IMR-90 (cell line): Measurements from ENCODE around the gene ACP1. TPM values are rescaled to one million over a fixed set of nuclear protein-coding genes. Genes with fewer than 3 reads are reported as not detected.

Experiments
- ATAC-seq: fragments of 200-7000 bp; cut with Tn5 transposase; 2 replicates; pipeline ENCODE4 v1.9.1; 2020; ENCODE audit warnings: low read depth, mild to moderate bottlenecking, moderate library complexity
- BruUV-seq: library from RNA; stranded (reverse); fragments of 400-500 nt; replicated peaks from 2 replicates; lab custom pipeline; 2021; lab: Mats Ljungman, UMichigan
- CTCF ChIA-PET: fragments of 300-600 bp; formaldehyde crosslinking; extraction: SDS; loops from one replicate; lab custom pipeline; 2021; ENCODE audit warnings: antibody characterized with exemption; lab: Yijun Ruan, JAX
- POLR2A ChIA-PET: fragments of 300-600 bp; sonication (Branson Sonifier 250); formaldehyde crosslinking; loops from one replicate; lab custom pipeline; 2022; ENCODE audit warnings: antibody characterized with exemption; ENCODE audit not compliant: unreplicated experiment; lab: Charles Lee
- DNase-seq: peaks from one replicate; pipeline ENCODE4 v3.0.0; 2013
- H2AFZ ChIP-seq: replicated peaks from 2 replicates; pipeline ENCODE3; 2013; ENCODE audit warnings: low read length, mild to moderate bottlenecking; ENCODE audit not compliant: poor library complexity
- H2AK5ac ChIP-seq: 2 replicates; pipeline ENCODE4 v1.6.1; 2013; ENCODE audit warnings: low read depth, low read length, inconsistent platforms
- H2AK9ac ChIP-seq: replicated peaks from 2 replicates; pipeline ENCODE3; 2013; ENCODE audit warnings: mild to moderate bottlenecking, low read depth, low read length, moderate library complexity; ENCODE audit not compliant: poor library complexity
- H2BK120ac ChIP-seq: 2 replicates; pipeline ENCODE4 v1.6.1; 2013; ENCODE audit warnings: low read depth, low read length, inconsistent platforms
- H2BK15ac ChIP-seq: 3 replicates; pipeline ENCODE4 v1.6.1; 2013; ENCODE audit warnings: low read depth, low read length, inconsistent platforms
- H2BK20ac ChIP-seq: 2 replicates; pipeline ENCODE4 v1.6.1; 2013; ENCODE audit warnings: low read depth, mild to moderate bottlenecking, inconsistent platforms, low read length, moderate library complexity
- H2BK5ac ChIP-seq: 2 replicates; pipeline ENCODE4 v1.6.1; 2013; ENCODE audit warnings: mild to moderate bottlenecking, low read depth, low read length, inconsistent platforms; ENCODE audit not compliant: poor library complexity, severe bottlenecking
- H3K14ac ChIP-seq: replicated peaks from 2 replicates; pipeline ENCODE4 v1.6.1; 2013; ENCODE audit warnings: low read depth, low read length, inconsistent platforms
- H3K18ac ChIP-seq: 2 replicates; pipeline ENCODE4 v1.6.1; 2013; ENCODE audit warnings: low read depth, low read length, control low read depth
- H3K23ac ChIP-seq: 2 replicates; pipeline ENCODE4 v1.6.1; 2013; ENCODE audit warnings: low read depth, low read length, inconsistent platforms
- H3K27ac ChIP-seq: 2 replicates; pipeline ENCODE4 v1.5.1; 2013; ENCODE audit warnings: mild to moderate bottlenecking, control low read depth, low read length; ENCODE audit not compliant: insufficient read depth
- H3K27me3 ChIP-seq: 2 replicates; pipeline ENCODE4 v1.6.1; 2013; ENCODE audit warnings: low read length; ENCODE audit not compliant: control insufficient read depth, insufficient read depth
- H3K36me3 ChIP-seq: 2 replicates; pipeline ENCODE4 v1.6.1; 2013; ENCODE audit warnings: low read length, mixed read lengths; ENCODE audit not compliant: control insufficient read depth, insufficient read depth
- H3K4ac ChIP-seq: 2 replicates; pipeline ENCODE4 v1.6.1; 2013; ENCODE audit warnings: low read depth, low read length, inconsistent platforms
- H3K4me1 ChIP-seq: 2 replicates; pipeline ENCODE4 v1.6.1; 2013; ENCODE audit warnings: low read length, mixed read lengths; ENCODE audit not compliant: control insufficient read depth, insufficient read depth
- H3K4me2 ChIP-seq: 2 replicates; pipeline ENCODE4 v1.6.1; 2013; ENCODE audit warnings: low read depth, mild to moderate bottlenecking, control low read depth, low read length, moderate library complexity
- H3K4me3 ChIP-seq: 2 replicates; pipeline ENCODE4 v1.5.1; 2013; ENCODE audit warnings: low read depth, mild to moderate bottlenecking, control low read depth, low read length, moderate library complexity; ENCODE audit not compliant: insufficient read depth
- H3K56ac ChIP-seq: 2 replicates; pipeline ENCODE4 v1.6.1; 2013; ENCODE audit warnings: low read length, inconsistent platforms; ENCODE audit not compliant: insufficient read depth; ENCODE audit errors: extremely low read depth
- H3K79me1 ChIP-seq, 2 experiments: 2 replicates each; pipeline ENCODE4 v1.6.1; 2013; ENCODE audit warnings: low read length in 2 of 2, inconsistent platforms in 1 of 2, low read depth in 1 of 2
- H3K9ac ChIP-seq: 2 replicates; pipeline ENCODE4 v1.6.1; 2013; ENCODE audit warnings: low read depth, low read length, control low read depth
- H3K9me1 ChIP-seq: 2 replicates; pipeline ENCODE4 v1.6.1; 2013; ENCODE audit warnings: low read length, inconsistent platforms; ENCODE audit not compliant: insufficient read depth
- H3K9me3 ChIP-seq: 2 replicates; pipeline ENCODE4 v1.6.1; 2013; ENCODE audit warnings: low read length; ENCODE audit not compliant: control insufficient read depth, insufficient read depth
- H4K20me1 ChIP-seq: 2 replicates; pipeline ENCODE4 v1.6.1; 2013; ENCODE audit warnings: low read length, inconsistent platforms; ENCODE audit not compliant: insufficient read depth
- H4K5ac ChIP-seq: 2 replicates; pipeline ENCODE4 v1.6.1; 2013; ENCODE audit warnings: mild to moderate bottlenecking, low read depth, low read length, control low read depth
- H4K8ac ChIP-seq, 2 experiments: 2 replicates each; pipeline ENCODE4 v1.6.1; 2013; ENCODE audit warnings: low read depth in 2 of 2, low read length in 2 of 2, control low read depth in 1 of 2, inconsistent platforms in 1 of 2
- H4K91ac ChIP-seq: 2 replicates; pipeline ENCODE4 v1.6.1; 2013; ENCODE audit warnings: low read depth, low read length, inconsistent platforms; ENCODE audit not compliant: insufficient read depth
- CEBPB ChIP-seq: IDR thresholded peaks from 2 replicates; pipeline ENCODE4 v1.6.1; 2012; ENCODE audit warnings: low read depth, low read length, improper control_type of control experiment
- CHD1 ChIP-seq: IDR thresholded peaks from 2 replicates; pipeline ENCODE4 v1.6.1; 2012; ENCODE audit warnings: low read depth, low read length, improper control_type of control experiment
- FOS ChIP-seq: fragments of 150-350 bp; IDR thresholded peaks from 2 replicates; pipeline ENCODE4 v1.6.1; 2016; ENCODE audit warnings: low read depth, low read length
- MAFK ChIP-seq: IDR thresholded peaks from 2 replicates; pipeline ENCODE4 v1.6.1; 2012; ENCODE audit warnings: low read depth, low read length, improper control_type of control experiment
- MAZ ChIP-seq: IDR thresholded peaks from 2 replicates; pipeline ENCODE4 v1.6.1; 2012; ENCODE audit warnings: low read depth, mild to moderate bottlenecking, low read length, improper control_type of control experiment, moderate library complexity, borderline replicate concordance
- MXI1 ChIP-seq: IDR thresholded peaks from 2 replicates; pipeline ENCODE4 v1.6.1; 2012; ENCODE audit warnings: low read depth, mild to moderate bottlenecking, low read length, moderate library complexity, borderline replicate concordance
- POLR2A ChIP-seq: IDR thresholded peaks from 2 replicates; pipeline ENCODE4 v1.6.1; 2012; ENCODE audit warnings: mild to moderate bottlenecking, low read depth, low read length
- RAD21 ChIP-seq: IDR thresholded peaks from 2 replicates; pipeline ENCODE4 v1.6.1; 2012; ENCODE audit warnings: low read length, improper control_type of control experiment
- RCOR1 ChIP-seq: IDR thresholded peaks from 2 replicates; pipeline ENCODE4 v1.6.1; 2012; ENCODE audit warnings: mild to moderate bottlenecking, low read length, improper control_type of control experiment; ENCODE audit not compliant: insufficient replicate concordance
- SMC3 ChIP-seq: fragments of 150-350 bp; IDR thresholded peaks from 2 replicates; pipeline ENCODE4 v1.6.1; 2016; ENCODE audit warnings: low read depth, mild to moderate bottlenecking, antibody characterized with exemption, low read length, moderate library complexity
- WGBS, 2 experiments: methylation state at CpG; one replicate each; pipeline versions ENCODE4 v1.1.5 to v1.1.7; 2013; ENCODE audit warnings: missing lambda C conversion rate in 2 of 2; ENCODE audit not compliant: insufficient read length in 1 of 2; ENCODE audit errors: extremely low coverage in 2 of 2; 5-methylcytosine and 5-hydroxymethylcytosine counted together
- dilution Hi-C: fragments of 300-500 bp; cut with HindIII; formaldehyde crosslinking; loops from one replicate; pipeline ENCODE4 v1.14.3; 2018; ENCODE audit warnings: low sequenced_read_pairs; ENCODE audit not compliant: unreplicated experiment
- in situ Hi-C: fragments of 300-500 bp; cut with MboI; formaldehyde crosslinking; loops from 3 replicates; pipeline ENCODE4 v1.14.3; 2019; ENCODE audit warnings: low sequenced_read_pairs, inconsistent platforms, mixed read lengths
- intact Hi-C: fragments of 100-400 bp; cut with micrococcal nuclease; formaldehyde crosslinking; loops from 2 replicates; pipeline ENCODE4 v1.10.0; 2022
- polyA plus RNA-seq, 3 experiments: library from polyadenylated mRNA; depleted of rRNA; stranded (reverse); fragments of >200 nt; gene quantifications; 2 replicates each; pipeline ENCODE4 v1.2.3, GENCODE V29; 2012; ENCODE audit warnings: low replicate concordance in 1 of 3
- total RNA-seq: library from RNA; depleted of rRNA; stranded (reverse); fragments of >200 nt; gene quantifications from 2 replicates; pipeline ENCODE4 v1.2.3, GENCODE V29; 2012
- TF ChIP-seq, protein P1 (sequence below): fragments of 150-350 bp; IDR thresholded peaks from 2 replicates; pipeline ENCODE4 v1.6.1; 2016; ENCODE audit warnings: low read depth, mild to moderate bottlenecking, low read length, moderate library complexity, borderline replicate concordance
- TF ChIP-seq, protein P2 (sequence below): fragments of 150-350 bp; IDR thresholded peaks from 2 replicates; pipeline ENCODE4 v1.6.1; 2017; ENCODE audit warnings: mild to moderate bottlenecking, antibody characterized with exemption, low read length, low read depth

The ACP1 gene
- total and polyA plus RNA-seq, 2 of the 4 experiments (the other 2 are of a cell fraction) = 85.7 to 104 TPM

DNA sequence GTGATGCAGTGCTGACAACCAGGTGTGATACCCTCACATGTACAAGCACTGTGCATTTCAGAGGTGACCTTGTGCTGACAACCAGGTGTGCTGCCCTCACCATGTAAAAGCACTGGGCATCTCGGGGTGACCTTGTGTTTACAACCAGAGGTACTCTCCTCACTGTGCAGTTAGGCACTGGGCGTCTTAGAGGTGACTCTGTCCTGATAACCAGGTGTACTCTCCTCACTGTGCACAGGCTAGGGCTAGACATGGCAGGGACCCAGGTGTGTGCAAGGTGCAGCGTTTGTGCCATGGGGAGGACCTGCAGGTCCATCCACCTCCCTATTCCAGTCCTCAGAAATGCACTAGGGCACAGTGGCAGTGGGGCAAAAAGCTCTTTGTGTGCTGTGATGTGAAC lies 31.6 kb downstream of the ACP1 start:
- CTCF ChIA-PET = no interaction called here

More for the DNA sequence above, 31.6 kb downstream of the ACP1 start:
- intact Hi-C loops = no loop called here
- H3K14ac ChIP-seq = no peak overlapping the region
- H3K27me3 ChIP-seq = no peaks in the 10 kb centered on the region; the same call in 1 of the 2 replicates
- dilution Hi-C loops = no loop called here
- no peak overlapping the region for H3K18ac ChIP-seq
- no peaks in the 10 kb centered on the region for H3K4me1 ChIP-seq
- H3K4ac ChIP-seq = no peak overlapping the region
- H3K4me2 ChIP-seq = no peak overlapping the region
- ATAC-seq (no peak), DNase-seq (no peak)
- H3K27ac ChIP-seq = no peak overlapping the region
- H4K8ac ChIP-seq = no peak overlapping the region
- no peaks in the 10 kb centered on the region for H4K20me1 ChIP-seq
- H3K9me3 ChIP-seq = no peaks in the 10 kb centered on the region
- POLR2A ChIA-PET = no interaction called here
- no peak overlapping the region for H3K4me3 ChIP-seq
- H2BK15ac ChIP-seq = no peak overlapping the region
- WGBS, 2 experiments = 33% methylated on average over 1 of the region's 3 CpGs; no CpG with 5 or more reads in 1 of the 2 experiments
- no peak overlapping the region for H3K9ac ChIP-seq
- no peak overlapping the region for H3K56ac ChIP-seq
- no peaks in the 10 kb centered on the region for H3K79me1 ChIP-seq
- H4K5ac ChIP-seq = no peak overlapping the region
- H3K36me3 ChIP-seq = no peaks in the 10 kb centered on the region
- H2BK5ac ChIP-seq = no peak overlapping the region
- H3K23ac ChIP-seq = no peak overlapping the region
- H4K91ac ChIP-seq = no peak overlapping the region
- no peak overlapping the region for H2BK120ac ChIP-seq
- H2AK9ac ChIP-seq = no peak overlapping the region
- in situ Hi-C loops = no loop called here
- BruUV-seq = no TSS peak
- H2AFZ ChIP-seq = no peak overlapping the region
- TF ChIP-seq, protein P1, sequence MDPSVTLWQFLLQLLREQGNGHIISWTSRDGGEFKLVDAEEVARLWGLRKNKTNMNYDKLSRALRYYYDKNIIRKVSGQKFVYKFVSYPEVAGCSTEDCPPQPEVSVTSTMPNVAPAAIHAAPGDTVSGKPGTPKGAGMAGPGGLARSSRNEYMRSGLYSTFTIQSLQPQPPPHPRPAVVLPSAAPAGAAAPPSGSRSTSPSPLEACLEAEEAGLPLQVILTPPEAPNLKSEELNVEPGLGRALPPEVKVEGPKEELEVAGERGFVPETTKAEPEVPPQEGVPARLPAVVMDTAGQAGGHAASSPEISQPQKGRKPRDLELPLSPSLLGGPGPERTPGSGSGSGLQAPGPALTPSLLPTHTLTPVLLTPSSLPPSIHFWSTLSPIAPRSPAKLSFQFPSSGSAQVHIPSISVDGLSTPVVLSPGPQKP = no peak
- TF ChIP-seq MAFK = no peak
- no peak for TF ChIP-seq RAD21
- no peak for TF ChIP-seq RCOR1
- TF ChIP-seq MXI1 = no peak
- TF ChIP-seq SMC3 = no peak
- TF ChIP-seq, protein P2, sequence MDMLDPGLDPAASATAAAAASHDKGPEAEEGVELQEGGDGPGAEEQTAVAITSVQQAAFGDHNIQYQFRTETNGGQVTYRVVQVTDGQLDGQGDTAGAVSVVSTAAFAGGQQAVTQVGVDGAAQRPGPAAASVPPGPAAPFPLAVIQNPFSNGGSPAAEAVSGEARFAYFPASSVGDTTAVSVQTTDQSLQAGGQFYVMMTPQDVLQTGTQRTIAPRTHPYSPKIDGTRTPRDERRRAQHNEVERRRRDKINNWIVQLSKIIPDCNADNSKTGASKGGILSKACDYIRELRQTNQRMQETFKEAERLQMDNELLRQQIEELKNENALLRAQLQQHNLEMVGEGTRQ = no peak
- TF ChIP-seq POLR2A = no peak
- no peak for TF ChIP-seq FOS
- no peak for TF ChIP-seq MAZ
- no peak for TF ChIP-seq CEBPB
- TF ChIP-seq CHD1 = no peak
- no peak overlapping the region for H2BK20ac ChIP-seq
- H3K9me1 ChIP-seq = no peaks in the 10 kb centered on the region
- no peak overlapping the region for H2AK5ac ChIP-seq
